ENCODE measurements around the gene KNSTRN. TPM values are rescaled to one million over a fixed set of nuclear protein-coding genes. Genes with fewer than 3 reads are reported as not detected.
A peak's percentile ranks its signal among the peaks of the same experiment; 100 is the strongest.

The KNSTRN gene
- total and polyA plus RNA-seq, 2 of the 8 experiments (the other 6 are each of a cell fraction or from before 2014, with no cell fraction given): 25.1 to 79.4 TPM

DNA sequence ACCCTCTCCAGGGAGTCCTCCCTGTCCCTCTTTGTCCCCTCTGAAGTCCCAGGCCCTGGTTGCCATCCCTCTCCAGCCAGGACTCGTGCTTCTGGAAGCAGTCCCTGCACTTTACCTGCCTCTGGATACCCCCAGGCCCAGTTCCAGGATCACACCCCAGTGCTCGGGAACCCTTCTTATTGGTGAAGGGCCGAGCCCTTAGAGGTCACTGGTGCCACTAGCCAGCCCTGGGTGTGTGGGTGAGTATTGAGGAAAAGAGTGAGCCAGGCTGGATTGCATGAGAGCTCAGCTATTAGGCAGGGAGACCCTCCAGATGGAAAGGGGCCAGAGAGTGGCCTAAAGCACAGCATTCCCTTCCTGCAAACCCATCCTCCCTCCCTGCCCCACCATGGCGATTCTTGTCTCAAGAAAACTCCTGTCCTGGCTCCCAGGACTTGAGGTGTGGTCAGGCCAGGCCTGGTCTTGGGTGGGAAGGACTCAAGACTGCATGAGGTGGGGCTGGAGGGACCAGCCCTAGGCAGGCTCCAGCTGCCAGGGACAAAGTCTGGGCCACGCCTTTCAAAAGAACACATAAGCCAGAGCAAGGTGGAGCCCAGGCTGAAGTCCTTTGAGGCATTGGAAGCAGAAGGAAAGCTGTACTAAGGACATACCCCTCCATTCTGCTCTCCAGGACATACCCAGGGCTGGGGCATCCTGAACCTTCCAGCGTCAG is 36.5 kb upstream of the KNSTRN start:
- Histone ChIP-seq H3K23ac (ENCODE audit: insufficient read length) (no peak overlapping the region), H2BK12ac (ENCODE audit: low read depth, low read length) (0 out of 2 replicates have a peak overlapping the region, but pooled peaks have one; percentile 39), H3K79me1 (ENCODE audit: low read depth, low read length) (no peaks in the 10 kb centered on the region), H4K5ac (ENCODE audit: insufficient read length, low read depth, low read length) (no peak overlapping the region), H2BK5ac (ENCODE audit: low read depth, low read length) (no peak overlapping the region), H3K4me1 (replicated peaks in 1 of 4; ENCODE audit: control insufficient read depth in 3 of 4, insufficient read depth in 4 of 4, low read length in 3 of 4) (peaks cover 0 to 7% (median under 1%) of the 10 kb centered on the region in 4 experiments; a peak in 4 of 7 replicates), H3K4ac (replicated peaks; ENCODE audit: insufficient read length, low read depth, low read length) (no peak overlapping the region), H3K4me2 (ENCODE audit: insufficient read depth in 1 of 2, low read depth in 2 of 2, low read length in 2 of 2) (no peak overlapping the region), H3K9me3 (ENCODE audit: insufficient read depth in 2 of 2, low read depth in 1 of 2, low read length in 1 of 2) (no peaks in the 10 kb centered on the region), H3K79me2 (ENCODE audit: control insufficient read depth in 1 of 2, insufficient read depth in 2 of 2, low read length in 2 of 2) (no peaks in the 10 kb centered on the region), H3K27me3 (replicated peaks in 1 of 4; ENCODE audit: control insufficient read depth in 3 of 4, extremely low read depth in 1 of 4, insufficient read depth in 3 of 4, low read length in 3 of 4) (no peaks in the 10 kb centered on the region), H4K91ac (replicated peaks; ENCODE audit: insufficient read length, low read length) (no peak overlapping the region), H4K8ac (ENCODE audit: extremely low read depth, insufficient read depth, low read length) (no peak overlapping the region; the same call in 1 of the 2 replicates), H3K36me3 (ENCODE audit: control insufficient read depth in 2 of 4, insufficient read depth in 4 of 4, low read length in 3 of 4) (no peaks in the 10 kb centered on the region), H2AFZ (ENCODE audit: low read length) (no peak overlapping the region), H3K4me3 (ENCODE audit: extremely low read depth in 1 of 4, insufficient read depth in 2 of 4, low read depth in 3 of 4, low read length in 4 of 4) (no peak overlapping the region), H3K56ac (replicated peaks; ENCODE audit: insufficient read length, low read depth, low read length) (no peak overlapping the region), H4K20me1 (replicated peaks in 1 of 2; ENCODE audit: control insufficient read depth in 1 of 2, insufficient read depth in 2 of 2, low read length in 2 of 2) (no peaks in the 10 kb centered on the region), H3K9ac (replicated peaks in 1 of 4; ENCODE audit: extremely low read depth in 1 of 4, low read depth in 3 of 4, low read length in 3 of 4) (no peak overlapping the region), H2AK5ac (ENCODE audit: low read depth, low read length) (no peak overlapping the region), H3K23me2 (ENCODE audit: low read depth, low read length) (peaks cover 2% of the 10 kb centered on the region; the same call in 1 of the 2 replicates), H2BK120ac (replicated peaks; ENCODE audit: low read depth, low read length) (no peak overlapping the region), H3K14ac (ENCODE audit: insufficient read length) (no peak overlapping the region), H3K18ac (ENCODE audit: extremely low read depth, low read length) (no peak overlapping the region), H3K27ac (ENCODE audit: low read depth, low read length) (no peak overlapping the region), H2BK15ac (ENCODE audit: low read length) (no peak overlapping the region), H2BK20ac (ENCODE audit: low read length) (no peak overlapping the region)
- no peak for TF ChIP-seq RBBP5 (IDR thresholded peaks at IDR 0.05; ENCODE audit: borderline replicate concordance, low read depth, low read length)
- no peak for TF ChIP-seq BACH1 (IDR thresholded peaks at IDR 0.05; ENCODE audit: low read length)
- no peak for TF ChIP-seq CTBP2 (IDR thresholded peaks at IDR 0.05; ENCODE audit: borderline replicate concordance, insufficient read depth, insufficient read length, low read length)
- TF ChIP-seq EZH2 (IDR thresholded peaks at IDR 0.05; ENCODE audit: low read depth, low read length, severe bottlenecking): no peak
- no peak for TF ChIP-seq ZNF274 (IDR thresholded peaks at IDR 0.05; ENCODE audit: borderline replicate concordance, extremely low read depth, low read length)
- TF ChIP-seq POU5F1 (IDR thresholded peaks at IDR 0.05; ENCODE audit: low read depth, low read length): no peak
- TF ChIP-seq TEAD4 (IDR thresholded peaks at IDR 0.05; ENCODE audit: low read depth, low read length): no peak
- TF ChIP-seq SIX5 (IDR thresholded peaks at IDR 0.05; ENCODE audit: low read depth, low read length): no peak
- ChIA-PET POLR2A (ENCODE audit: partially characterized antibody) (interaction anchor here (0.6 to 1.0 kb wide), 2 partner anchors 22 to 167 kb away, joined by 3 read pairs; no protein-coding TSS in a partner anchor), CTCF (ENCODE audit: partially characterized antibody) (interaction anchor here (0.7 to 27.4 kb wide), 11 partner anchors 6 to 232 kb away, joined by 3 to 584 read pairs (median 184); partner anchors contain the start of genes ANKRD63, CCDC9B, DISP2 and INAFM2)
- DNase-seq (ENCODE audit: low read depth in 1 of 2, low spot score in 2 of 2) (no peak), FAIRE-seq (no peak)
- 89% methylated on average over 6 of the region's 6 CpGs; no CpG with 5 or more reads in 1 of the 2 experiments for WGBS, 2 experiments (ENCODE audit: extremely low coverage in 1 of 2, insufficient coverage in 1 of 2, insufficient read length in 1 of 2, insufficient replicate concordance in 2 of 2, low coverage in 1 of 2, low lambda C conversion rate in 2 of 2, missing lambda C conversion rate in 1 of 2)

Measured in H1 (cell line).